Common myeloid progenitor, CD34-positive (primary cell): ENCODE data around the gene PLCB4.

Source experiments
- CTCF ChIA-PET: fragments of 350-600 bp; sonication (Branson Sonifier 250); formaldehyde crosslinking; loops from one replicate; lab custom pipeline; 2021; ENCODE audit warnings: antibody characterized with exemption; lab: Charles Lee
- POLR2A ChIA-PET: fragments of 350-600 bp; sonication (Branson Sonifier 250); formaldehyde crosslinking; loops from one replicate; lab custom pipeline; 2021; ENCODE audit warnings: antibody characterized with exemption; lab: Charles Lee
- DNase-seq, 3 donors: peaks; one replicate each; pipeline versions ENCODE4 v3.0.0 to v3.0.0-alpha.2; 2013
- H3K27ac ChIP-seq, 2 experiments: 1 replicate in 1 of 2; 2 replicates in 1 of 2; pipeline ENCODE4 v1.7.0; 2013; ENCODE audit warnings: inconsistent platforms in 2 of 2, low read length in 2 of 2, mild to moderate bottlenecking in 2 of 2, low read depth in 1 of 2, moderate library complexity in 1 of 2; ENCODE audit not compliant: severe bottlenecking in 2 of 2, insufficient read depth in 1 of 2, poor library complexity in 1 of 2
- H3K27me3 ChIP-seq, 5 experiments: replicated peaks in 2 of 5; 1 replicate in 3 of 5; 2 replicates in 2 of 5; pipeline versions ENCODE4 v1.6.1 to v1.7.0; 2013; ENCODE audit warnings: low read length in 4 of 5, mild to moderate bottlenecking in 2 of 5, moderate library complexity in 2 of 5, inconsistent platforms in 1 of 5; ENCODE audit not compliant: insufficient read depth in 5 of 5, control insufficient read depth in 4 of 5
- H3K36me3 ChIP-seq, 4 experiments: 1 replicate in 2 of 4; 2 replicates in 2 of 4; pipeline versions ENCODE4 v1.6.1 to v1.7.0; 2013; ENCODE audit warnings: low read length in 3 of 4, control low read depth in 1 of 4, mild to moderate bottlenecking in 1 of 4; ENCODE audit not compliant: control insufficient read depth in 4 of 4, insufficient read depth in 4 of 4
- H3K4me1 ChIP-seq, 4 experiments: 1 replicate in 3 of 4; 2 replicates in 1 of 4; pipeline versions ENCODE4 v1.6.1 to v1.7.1; 2013; ENCODE audit warnings: low read length in 3 of 4, mild to moderate bottlenecking in 3 of 4, control low read depth in 1 of 4, inconsistent platforms in 1 of 4, moderate library complexity in 1 of 4; ENCODE audit not compliant: control insufficient read depth in 4 of 4, insufficient read depth in 4 of 4; ENCODE audit errors: control extremely low read depth in 1 of 4
- H3K4me3 ChIP-seq, 7 experiments: 1 replicate in 4 of 7; 2 replicates in 3 of 7; pipeline versions ENCODE4 v1.5.1 to v1.7.0; 2013; ENCODE audit warnings: mild to moderate bottlenecking in 7 of 7, low read length in 6 of 7, moderate library complexity in 6 of 7, inconsistent platforms in 2 of 7, low read depth in 2 of 7, control low read depth in 1 of 7; ENCODE audit not compliant: insufficient read depth in 4 of 7, control insufficient read depth in 1 of 7; ENCODE audit errors: extremely low read depth in 1 of 7
- H3K9me3 ChIP-seq, 5 experiments: 1 replicate in 4 of 5; 2 replicates in 1 of 5; pipeline versions ENCODE4 v1.6.1 to v1.7.1; 2013; ENCODE audit warnings: low read length in 4 of 5, mild to moderate bottlenecking in 2 of 5, inconsistent platforms in 1 of 5, low read depth in 1 of 5, moderate library complexity in 1 of 5; ENCODE audit not compliant: control insufficient read depth in 4 of 5, insufficient read depth in 2 of 5; ENCODE audit errors: control extremely low read depth in 1 of 5
- WGBS: methylation state at CpG from one replicate; pipeline ENCODE4 v1.1.5; 2013; ENCODE audit not compliant: insufficient coverage; 5-methylcytosine and 5-hydroxymethylcytosine counted together

PLCB4 gene

GRCh38 chr20:9331707-9332435 lies 263.0 kb downstream of the PLCB4 start:
- Histone ChIP-seq H3K27ac (no peak overlapping the region), H3K36me3 (no peaks in the 10 kb centered on the region), H3K27me3 (no peaks in the 10 kb centered on the region), H3K4me3 (no peak overlapping the region), H3K9me3 (no peaks in the 10 kb centered on the region), H3K4me1 (peaks cover 2 to 31% (median 16%) of the 10 kb centered on the region in 4 experiments)
- ChIA-PET POLR2A (no interaction called here), CTCF (interaction anchor here (1.7 kb wide), 1 partner anchor 12 kb away, joined by 4 read pairs; no protein-coding TSS in a partner anchor)
- DNase-seq: no peak
- WGBS: no CpG with 5 or more reads among the region's 2 CpGs

- Histone ChIP-seq H3K27ac (no peak overlapping the region), H3K27me3 (no peaks in the 10 kb centered on the region), H3K36me3 (peaks cover 0 to 2% (median under 1%) of the 10 kb centered on the region in 4 experiments), H3K4me1 (peaks cover 2 to 21% (median 10%) of the 10 kb centered on the region in 4 experiments), H3K9me3 (no peaks in the 10 kb centered on the region), H3K4me3 (no peak overlapping the region)
- ChIA-PET CTCF (no interaction called here), POLR2A (no interaction called here)
- WGBS: 75% methylated on average over 3 of the region's 3 CpGs
- DNase-seq: peak in 2 of 3 donors; percentile 39
These were observed 264.0 kb downstream of the PLCB4 start for GRCh38 chr20:9332791-9333479.

DNA sequence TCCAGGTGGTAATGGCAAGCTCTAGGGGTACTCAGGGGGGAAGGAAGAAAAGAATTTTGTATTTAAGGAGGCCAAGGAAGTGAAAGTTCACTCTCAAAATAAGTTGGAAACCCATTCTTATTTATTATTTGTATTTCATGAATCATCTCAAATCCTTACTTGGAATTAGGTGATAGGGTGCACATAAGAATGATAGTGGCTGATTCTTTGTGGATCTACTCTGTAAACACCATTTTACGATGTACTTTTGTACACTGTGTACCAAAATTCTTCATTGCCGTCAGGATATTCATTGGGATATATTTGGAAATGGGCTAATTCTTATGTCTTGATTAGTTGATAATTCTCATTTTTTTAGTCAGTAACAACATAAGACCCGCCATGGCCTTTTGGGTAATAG lies 266.0 kb downstream of the PLCB4 start:
- H3K9me3 ChIP-seq: no peaks in the 10 kb centered on the region
- H3K27me3 ChIP-seq: no peaks in the 10 kb centered on the region
- peaks cover 0 to 8% (median 1%) of the 10 kb centered on the region in 4 experiments for H3K36me3 ChIP-seq
- 100% methylated on average over 1 of the region's 3 CpGs for WGBS
- CTCF ChIA-PET: interaction anchor here (1.1 kb wide), 1 partner anchor 11 kb away, joined by 3 read pairs; no protein-coding TSS in a partner anchor
- H3K4me1 ChIP-seq: peaks cover 2 to 9% (median 6%) of the 10 kb centered on the region in 4 experiments
- no peak overlapping the region for H3K4me3 ChIP-seq
- H3K27ac ChIP-seq: no peak overlapping the region
- no peak for DNase-seq
- POLR2A ChIA-PET: no interaction called here

- H3K4me1 ChIP-seq: no peaks in the 10 kb centered on the region
- H3K27me3 ChIP-seq: no peaks in the 10 kb centered on the region
- DNase-seq: no peak
- H3K4me3 ChIP-seq: no peak overlapping the region
- H3K36me3 ChIP-seq: peaks cover 0 to 9% (median 2%) of the 10 kb centered on the region in 4 experiments
- POLR2A ChIA-PET: no interaction called here
- H3K27ac ChIP-seq: no peak overlapping the region
- no peaks in the 10 kb centered on the region for H3K9me3 ChIP-seq
- CTCF ChIA-PET: interaction anchor here (0.9 kb wide), 1 partner anchor 9 kb away, joined by 3 read pairs; no protein-coding TSS in a partner anchor
These were observed 269.2 kb downstream of the PLCB4 start for GRCh38 chr20:9338101-9338500.

DNA sequence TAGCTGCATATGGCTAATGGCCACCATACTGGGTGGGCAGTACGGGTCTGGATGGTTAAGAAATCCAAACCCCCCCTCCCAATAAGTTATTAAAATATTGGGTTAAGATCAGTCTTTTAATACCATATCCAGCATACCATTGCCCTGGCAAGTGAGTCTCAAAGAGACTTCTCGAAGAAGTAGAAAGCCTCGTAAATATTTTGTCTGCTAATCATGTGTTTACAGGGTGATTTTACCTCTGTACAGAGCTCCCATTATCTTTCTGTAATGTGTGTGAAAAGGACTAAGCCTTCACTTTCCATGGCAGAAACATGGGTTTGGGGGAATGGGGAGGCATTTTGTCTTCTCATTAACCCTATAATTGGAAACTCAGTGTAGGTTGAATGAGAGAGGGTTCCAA lies 270.8 kb downstream of the PLCB4 start:
- no peak for DNase-seq
- Histone ChIP-seq H3K27me3 (no peaks in the 10 kb centered on the region), H3K4me3 (no peak overlapping the region), H3K4me1 (peaks cover 0 to 2% (median 0%) of the 10 kb centered on the region in 4 experiments), H3K36me3 (peaks cover 0 to 12% (median 2%) of the 10 kb centered on the region in 4 experiments), H3K27ac (no peak overlapping the region), H3K9me3 (no peaks in the 10 kb centered on the region)
- WGBS: no CpG with 5 or more reads among the region's 3 CpGs
- CTCF ChIA-PET: interaction anchor here (0.7 to 1.8 kb wide), 3 partner anchors 9 to 98 kb away, joined by 3 to 5 read pairs (median 3); no protein-coding TSS in a partner anchor
- POLR2A ChIA-PET: no interaction called here

- DNase-seq: no peak
- POLR2A ChIA-PET: no interaction called here
- peaks cover 0 to 12% (median 2%) of the 10 kb centered on the region in 4 experiments for H3K36me3 ChIP-seq
- no peaks in the 10 kb centered on the region for H3K27me3 ChIP-seq
- H3K4me1 ChIP-seq: peaks cover 0 to 5% (median under 1%) of the 10 kb centered on the region in 4 experiments
- H3K27ac ChIP-seq: no peak overlapping the region
- no peak overlapping the region for H3K4me3 ChIP-seq
- H3K9me3 ChIP-seq: no peaks in the 10 kb centered on the region
- 100% methylated on average over 1 of the region's 2 CpGs for WGBS
- CTCF ChIA-PET: interaction anchor here (1.5 kb wide), 1 partner anchor 17 kb away, joined by 3 read pairs; no protein-coding TSS in a partner anchor
These were observed 273.8 kb downstream of the PLCB4 start for GRCh38 chr20:9342651-9343050.
